CD4-positive, alpha-beta memory T cell (primary cell): ENCODE results near the gene LTBP4. TPM values are rescaled to one million over a fixed set of nuclear protein-coding genes. Genes with fewer than 3 reads are reported as not detected.

ENCODE experiments used
- CTCF ChIA-PET: fragments of 350-600 bp; sonication (Branson Sonifier 250); formaldehyde crosslinking; loops from one replicate; lab custom pipeline; 2021; ENCODE audit warnings: inconsistent platforms; ENCODE audit not compliant: partially characterized antibody; lab: Charles Lee
- POLR2A ChIA-PET: fragments of 350-600 bp; sonication (Branson Sonifier 250); formaldehyde crosslinking; loops from one replicate; lab custom pipeline; 2021; ENCODE audit not compliant: partially characterized antibody; lab: Charles Lee
- DNase-seq, 5 donors: peaks; one replicate each; pipeline versions ENCODE4 v3.0.0 to v3.0.0-alpha.2; 2020 to 2022; ENCODE audit warnings: mixed read lengths in 1 of 5
- H3K27ac ChIP-seq: one replicate; pipeline ENCODE4 v1.7.0; 2013; ENCODE audit warnings: low read depth, low read length
- H3K27me3 ChIP-seq: 2 replicates; pipeline ENCODE4 v1.7.0; 2013; ENCODE audit warnings: mild to moderate bottlenecking, low read length, moderate library complexity; ENCODE audit not compliant: insufficient read depth
- H3K36me3 ChIP-seq: 2 replicates; pipeline ENCODE4 v1.7.0; 2013; ENCODE audit warnings: mild to moderate bottlenecking, low read length, moderate library complexity; ENCODE audit not compliant: insufficient read depth
- H3K4me1 ChIP-seq: 2 replicates; pipeline ENCODE4 v1.7.0; 2013; ENCODE audit warnings: mild to moderate bottlenecking, low read length, moderate library complexity; ENCODE audit not compliant: insufficient read depth
- H3K4me3 ChIP-seq, 2 donors: one replicate each; pipeline ENCODE4 v1.7.0; 2013; ENCODE audit warnings: low read length in 2 of 2, mild to moderate bottlenecking in 1 of 2
- H3K9me3 ChIP-seq, 2 donors: one replicate each; pipeline ENCODE4 v1.7.0; 2013; ENCODE audit warnings: low read length in 2 of 2, control low read depth in 1 of 2; ENCODE audit not compliant: control insufficient read depth in 1 of 2
- H3K27ac Mint-ChIP-seq, 7 donors: one replicate each; pipeline ENCODE4 v1.8.0; 2020 to 2021; ENCODE audit warnings: mixed read lengths in 7 of 7, mild to moderate bottlenecking in 6 of 7, inconsistent platforms in 3 of 7, moderate library complexity in 3 of 7
- H3K27me3 Mint-ChIP-seq, 2 donors: one replicate each; pipeline ENCODE4 v1.8.0; 2020 to 2021; ENCODE audit warnings: mixed read lengths in 2 of 2
- H3K36me3 Mint-ChIP-seq, 2 donors: one replicate each; pipeline ENCODE4 v1.8.0; 2020 to 2021; ENCODE audit warnings: mixed read lengths in 2 of 2, inconsistent platforms in 1 of 2, mild to moderate bottlenecking in 1 of 2
- H3K4me1 Mint-ChIP-seq, 4 donors: one replicate each; pipeline ENCODE4 v1.8.0; 2020 to 2021; ENCODE audit warnings: mixed read lengths in 4 of 4, mild to moderate bottlenecking in 1 of 4
- H3K4me3 Mint-ChIP-seq, 8 donors: one replicate each; pipeline ENCODE4 v1.8.0; 2020 to 2021; ENCODE audit warnings: mixed read lengths in 8 of 8, mild to moderate bottlenecking in 7 of 8, moderate library complexity in 6 of 8, inconsistent platforms in 3 of 8
- H3K9me3 Mint-ChIP-seq, 8 donors: one replicate each; pipeline ENCODE4 v1.8.0; 2020 to 2021; ENCODE audit warnings: mixed read lengths in 8 of 8, mild to moderate bottlenecking in 5 of 8, inconsistent platforms in 3 of 8, moderate library complexity in 1 of 8
- intact Hi-C: fragments of 100-400 bp; cut with micrococcal nuclease; formaldehyde crosslinking; loops from one replicate; pipeline ENCODE4 v1.15.1; 2023
- polyA plus RNA-seq, 2 donors: library from polyadenylated mRNA; unstranded; fragments of 300-500 nt; fragmentation: Illumina TruSeq; gene quantifications; one replicate each; pipeline ENCODE4 v1.2.3, GENCODE V29; 2021
- total RNA-seq, 2 experiments: library from RNA; stranded (reverse); gene quantifications; one replicate each; pipeline ENCODE4 v1.2.3, GENCODE V29; 2021

LTBP4 gene
- total and polyA plus RNA-seq, 4 experiments from 2014 or later = 26.0 to 158 (median 103) TPM

DNA sequence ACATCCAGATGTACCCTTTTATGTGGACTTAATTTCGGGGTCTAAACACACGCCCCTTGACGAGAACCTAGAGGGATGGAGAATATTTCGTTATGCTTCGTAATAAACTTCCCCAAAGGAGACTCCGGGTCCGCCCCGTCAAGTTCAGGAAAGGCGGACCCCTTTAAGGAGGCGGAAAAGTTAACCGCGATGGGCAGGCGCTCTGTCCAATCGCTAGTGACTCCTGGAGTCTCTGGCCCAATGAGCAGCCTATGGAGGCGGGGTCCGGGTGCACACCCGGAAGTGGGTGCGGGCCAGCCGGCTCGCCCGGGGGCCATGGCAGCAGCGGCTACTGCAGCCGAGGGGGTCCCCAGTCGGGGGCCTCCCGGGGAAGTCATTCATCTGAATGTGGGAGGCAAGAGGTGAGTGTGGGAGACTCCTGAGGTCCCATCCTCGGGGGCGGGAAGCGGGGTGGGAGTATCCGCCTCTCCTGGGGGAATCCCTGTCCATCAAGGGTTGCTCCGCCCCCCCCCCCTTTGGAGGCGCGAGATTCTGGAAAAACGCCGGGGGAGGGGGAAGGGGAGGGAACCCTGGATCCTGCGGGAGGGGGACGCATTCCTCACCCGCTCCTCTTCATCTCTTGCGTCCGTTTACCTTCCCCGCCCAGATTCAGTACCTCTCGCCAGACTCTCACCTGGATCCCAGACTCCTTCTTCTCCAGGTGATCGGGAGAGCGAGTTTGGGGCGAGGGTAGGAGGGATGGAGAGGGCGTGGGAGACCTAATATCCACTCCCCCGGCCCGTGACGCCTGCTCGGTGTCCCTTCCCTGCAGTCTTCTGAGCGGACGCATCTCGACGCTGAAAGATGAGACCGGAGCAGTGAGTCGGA is 24.4 kb upstream of the LTBP4 start, which contains the start of gene SHKBP1:
SHKBP1 (plus strand) TSS at position 289 of the 867 bp plus-strand sequence; CDS start at position 316, 27 bp downstream.
- peaks cover 25% of the 10 kb centered on the region for H3K36me3 ChIP-seq
- H3K27me3 ChIP-seq = no peaks in the 10 kb centered on the region
- H3K4me3 ChIP-seq = peak within 1 kb of the TSS; percentile 73 to 74
- DNase-seq = peak; percentile 91 to 94 (median 92)
- Mint-ChIP-seq H3K36me3 (peaks cover 21 to 28% of the 10 kb centered on the region in 2 donors), H3K27ac (peak within 1 kb of the TSS; percentile 87 to 96 (median 91)), H3K27me3 (no peaks in the 10 kb centered on the region), H3K9me3 (peaks cover 0 to 2% (median 0%) of the 10 kb centered on the region in 8 donors), H3K4me3 (peak within 1 kb of the TSS; percentile 83 to 94 (median 91)), H3K4me1 (peaks cover 14 to 31% (median 23%) of the 10 kb centered on the region in 4 donors)
- POLR2A ChIA-PET = interaction anchor here (1.3 to 1.4 kb wide), 2 partner anchors 28 to 33 kb away, joined by 5 read pairs; no protein-coding TSS in a partner anchor
- peak within 1 kb of the TSS; percentile 72 for H3K27ac ChIP-seq
- intact Hi-C loops = loop anchor here (1.0 kb wide), 3 partner anchors 28 to 112 kb away; partner anchors contain the start of gene BLVRB
- H3K4me1 ChIP-seq = peaks cover 23% of the 10 kb centered on the region
- no peaks in the 10 kb centered on the region for H3K9me3 ChIP-seq
- CTCF ChIA-PET = interaction anchor here (2.3 kb wide), 1 partner anchor 57 kb away, joined by 9 read pairs; no protein-coding TSS in a partner anchor

DNA sequence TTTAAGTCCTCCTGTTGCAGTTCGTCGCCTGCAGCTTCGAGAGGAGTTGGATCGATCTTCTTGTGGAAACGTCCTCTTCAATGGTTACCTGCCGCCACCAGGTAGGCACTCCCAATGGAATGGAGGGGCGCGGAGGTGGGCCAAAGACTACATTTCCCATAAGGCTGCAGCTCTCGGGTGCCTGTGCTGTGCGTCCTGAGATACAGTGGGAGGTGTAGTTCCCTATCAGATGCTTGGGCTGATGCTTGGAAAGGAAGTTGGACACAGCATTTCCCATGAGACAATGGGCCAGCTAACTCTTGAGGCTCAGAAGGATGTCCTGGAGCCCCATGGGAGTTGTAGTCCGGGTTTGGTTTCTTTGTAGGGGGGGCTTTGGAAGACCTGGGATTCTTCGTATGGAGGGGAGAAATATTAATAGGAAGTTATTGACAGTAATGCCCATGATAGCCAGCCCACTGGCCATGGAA is 22.7 kb upstream of the LTBP4 start:
- H3K27me3 Mint-ChIP-seq = no peaks in the 10 kb centered on the region
- CTCF ChIA-PET = interaction anchor here (0.7 kb wide), 1 partner anchor 29 kb away, joined by 3 read pairs; no protein-coding TSS in a partner anchor
- Histone ChIP-seq H3K4me3 (peak overlapping the region in 1 of 2 donors; percentile 2), H3K36me3 (peaks cover 40% of the 10 kb centered on the region), H3K27me3 (no peaks in the 10 kb centered on the region), H3K27ac (no peak overlapping the region), H3K9me3 (no peaks in the 10 kb centered on the region), H3K4me1 (peaks cover 23% of the 10 kb centered on the region)
- H3K4me3 Mint-ChIP-seq = peak overlapping the region; percentile 74 to 94 (median 90)
- intact Hi-C loops = no loop called here
- H3K27ac Mint-ChIP-seq = peak overlapping the region in 5 of 7 donors; percentile 37 to 86 (median 78)
- H3K9me3 Mint-ChIP-seq = peaks cover 0 to 2% (median 0%) of the 10 kb centered on the region in 8 donors
- peaks cover 17 to 35% (median 24%) of the 10 kb centered on the region in 4 donors for H3K4me1 Mint-ChIP-seq
- no peak for DNase-seq
- peaks cover 26 to 37% of the 10 kb centered on the region in 2 donors for H3K36me3 Mint-ChIP-seq
- POLR2A ChIA-PET = interaction anchor here (0.7 to 1.0 kb wide), 3 partner anchors 27 to 199 kb away, joined by 3 to 4 read pairs (median 4); partner anchors contain the start of gene RAB4B

DNA sequence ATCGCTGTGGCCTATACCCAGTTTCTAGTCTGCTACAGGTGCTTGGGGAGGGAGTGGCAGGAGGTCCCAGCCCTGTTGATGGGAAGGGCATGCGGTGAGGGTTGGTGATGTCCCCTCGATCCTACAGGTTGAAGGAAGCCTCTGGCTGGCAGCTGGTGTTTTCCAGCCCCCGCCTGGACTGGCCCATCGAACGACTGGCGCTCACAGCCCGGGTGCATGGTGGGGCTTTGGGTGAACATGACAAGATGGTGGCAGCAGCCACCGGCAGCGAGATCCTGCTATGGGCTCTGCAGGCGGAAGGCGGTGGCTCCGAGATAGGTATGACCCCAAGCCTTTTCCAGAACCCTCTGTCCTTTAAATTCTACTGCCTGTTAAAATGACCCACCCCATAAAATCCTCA is 20.6 kb upstream of the LTBP4 start:
- Mint-ChIP-seq H3K27me3 (no peaks in the 10 kb centered on the region), H3K9me3 (peaks cover 0 to 2% (median 0%) of the 10 kb centered on the region in 8 donors), H3K27ac (peak overlapping the region in 1 of 7 donors; percentile 51), H3K36me3 (peaks cover 36 to 54% of the 10 kb centered on the region in 2 donors), H3K4me1 (peaks cover 17 to 39% (median 27%) of the 10 kb centered on the region in 4 donors), H3K4me3 (no peak overlapping the region)
- POLR2A ChIA-PET = interaction anchor here (1.5 kb wide), 1 partner anchor 10 kb away, joined by 4 read pairs; no protein-coding TSS in a partner anchor
- peaks cover 23% of the 10 kb centered on the region for H3K4me1 ChIP-seq
- CTCF ChIA-PET = no interaction called here
- DNase-seq = no peak
- no peaks in the 10 kb centered on the region for H3K27me3 ChIP-seq
- H3K4me3 ChIP-seq = no peak overlapping the region
- intact Hi-C loops = no loop called here
- no peaks in the 10 kb centered on the region for H3K9me3 ChIP-seq
- H3K36me3 ChIP-seq = peaks cover 47% of the 10 kb centered on the region
- no peak overlapping the region for H3K27ac ChIP-seq

DNA sequence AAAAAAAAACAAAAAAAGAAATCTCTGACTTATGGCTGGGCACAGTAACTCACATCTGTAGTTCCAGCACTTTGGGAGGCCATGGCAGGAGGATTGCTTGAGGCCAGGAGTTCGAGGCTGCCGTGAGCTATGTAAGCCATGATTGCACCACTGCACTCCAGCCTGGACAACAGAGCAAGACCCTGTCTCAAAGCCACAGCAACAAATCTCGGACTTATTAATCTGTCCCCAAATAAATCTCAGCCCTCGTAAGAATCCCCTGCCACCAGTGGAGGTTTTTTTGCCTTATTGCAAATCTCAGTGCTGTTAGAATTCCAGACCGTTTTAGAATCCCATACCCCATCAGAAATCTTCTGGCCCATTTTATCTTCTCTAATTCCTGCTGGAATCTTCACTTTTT is 19.6 kb upstream of the LTBP4 start:
- H3K27ac ChIP-seq = no peak overlapping the region
- H3K27me3 ChIP-seq = no peaks in the 10 kb centered on the region
- peaks cover 56% of the 10 kb centered on the region for H3K36me3 ChIP-seq
- Mint-ChIP-seq H3K36me3 (peaks cover 43 to 61% of the 10 kb centered on the region in 2 donors), H3K4me1 (peaks cover 18 to 31% (median 24%) of the 10 kb centered on the region in 4 donors), H3K27ac (no peak overlapping the region), H3K4me3 (no peak overlapping the region), H3K27me3 (no peaks in the 10 kb centered on the region), H3K9me3 (peaks cover 0 to 2% (median 0%) of the 10 kb centered on the region in 8 donors)
- H3K9me3 ChIP-seq = no peaks in the 10 kb centered on the region
- H3K4me1 ChIP-seq = peaks cover 16% of the 10 kb centered on the region
- ChIA-PET POLR2A (no interaction called here), CTCF (interaction anchor here (0.6 to 1.4 kb wide), 4 partner anchors 32 to 52 kb away, joined by 3 to 4 read pairs (median 3); no protein-coding TSS in a partner anchor)
- intact Hi-C loops = no loop called here
- no peak for DNase-seq
- H3K4me3 ChIP-seq = no peak overlapping the region

DNA sequence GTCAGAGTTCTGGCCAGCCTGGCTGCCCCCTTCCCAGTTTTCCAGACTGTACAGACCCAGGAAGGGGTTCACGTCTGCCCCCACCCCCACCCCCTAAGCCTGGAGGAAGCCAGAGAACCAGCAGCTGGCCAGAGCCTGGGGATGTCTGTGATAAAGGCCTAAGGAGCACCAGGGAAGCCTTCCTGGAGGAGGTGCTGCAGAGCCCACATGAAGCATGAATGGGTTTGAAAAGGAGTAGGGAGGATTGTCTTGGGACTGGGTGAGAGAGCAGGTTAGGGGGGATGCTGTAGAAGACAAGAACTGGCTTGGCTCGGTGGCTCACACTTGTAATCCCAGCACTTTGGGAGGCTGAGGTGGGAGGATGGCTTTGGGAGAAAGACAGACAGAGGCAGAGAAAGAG is 18.7 kb upstream of the LTBP4 start:
- Histone ChIP-seq H3K4me1 (peaks cover 14% of the 10 kb centered on the region), H3K9me3 (no peaks in the 10 kb centered on the region), H3K27me3 (no peaks in the 10 kb centered on the region), H3K36me3 (peaks cover 65% of the 10 kb centered on the region), H3K4me3 (no peak overlapping the region), H3K27ac (no peak overlapping the region)
- CTCF ChIA-PET = interaction anchor here (1.3 to 1.4 kb wide), 2 partner anchors 33 to 42 kb away, joined by 3 to 4 read pairs; no protein-coding TSS in a partner anchor
- peaks cover 0 to 2% (median 0%) of the 10 kb centered on the region in 8 donors for H3K9me3 Mint-ChIP-seq
- H3K27me3 Mint-ChIP-seq = no peaks in the 10 kb centered on the region
- intact Hi-C loops = no loop called here
- peaks cover 19 to 25% (median 20%) of the 10 kb centered on the region in 4 donors for H3K4me1 Mint-ChIP-seq
- no peak for DNase-seq
- no peak overlapping the region for H3K4me3 Mint-ChIP-seq
- H3K27ac Mint-ChIP-seq = peak overlapping the region in 4 of 7 donors; percentile 15 to 44 (median 34)
- POLR2A ChIA-PET = no interaction called here
- peaks cover 49 to 65% of the 10 kb centered on the region in 2 donors for H3K36me3 Mint-ChIP-seq

DNA sequence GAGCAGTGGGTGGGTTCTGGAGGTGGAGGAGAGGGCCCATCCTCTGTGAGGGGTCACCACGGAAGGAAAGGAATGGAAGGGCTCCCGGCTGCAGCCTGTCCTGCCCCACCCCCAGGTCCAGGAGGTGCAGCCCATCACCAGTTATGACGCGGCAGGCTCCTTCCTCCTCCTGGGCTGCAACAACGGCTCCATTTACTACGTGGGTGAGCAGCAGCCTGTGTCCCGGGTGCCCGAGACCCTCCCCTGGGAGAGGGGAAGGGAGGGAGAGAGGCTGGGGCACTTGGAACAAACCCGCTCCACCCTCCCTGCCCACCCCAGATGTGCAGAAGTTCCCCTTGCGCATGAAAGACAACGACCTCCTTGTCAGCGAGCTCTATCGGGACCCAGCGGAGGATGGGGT is 17.9 kb upstream of the LTBP4 start:
- Histone ChIP-seq H3K4me1 (peaks cover 6% of the 10 kb centered on the region), H3K27me3 (no peaks in the 10 kb centered on the region), H3K36me3 (peaks cover 66% of the 10 kb centered on the region), H3K9me3 (no peaks in the 10 kb centered on the region), H3K4me3 (no peak overlapping the region), H3K27ac (no peak overlapping the region)
- ChIA-PET CTCF (no interaction called here), POLR2A (no interaction called here)
- Mint-ChIP-seq H3K4me3 (no peak overlapping the region), H3K27me3 (no peaks in the 10 kb centered on the region), H3K36me3 (peaks cover 49 to 65% of the 10 kb centered on the region in 2 donors), H3K4me1 (peaks cover 13 to 16% (median 15%) of the 10 kb centered on the region in 4 donors), H3K27ac (no peak overlapping the region), H3K9me3 (no peaks in the 10 kb centered on the region)
- no peak for DNase-seq
- intact Hi-C loops = no loop called here
